K562 (cell line): Measurements from ENCODE around the gene GADD45GIP1.

Experiments used
- ATF3 ChIP-seq, 2 experiments: fragments of 450-650 bp in 1 of 2; sonication (generic) in 1 of 2; formaldehyde crosslinking in 1 of 2; IDR thresholded peaks in 1 of 2; conservative IDR thresholded peaks in 1 of 2; 2 replicates each; pipeline versions ENCODE4 v1.6.1 to v1.8.1; 2016 to 2023; ENCODE audit warnings: mild to moderate bottlenecking in 2 of 2, moderate library complexity in 2 of 2, inconsistent platforms in 1 of 2, missing genetic modification reagents in 1 of 2
- ERF ChIP-seq: fragments of 450-650 bp; formaldehyde crosslinking; IDR thresholded peaks from 2 replicates; pipeline ENCODE4 v1.4.0; 2020; ENCODE audit warnings: mild to moderate bottlenecking, mixed read lengths
- EZH2 ChIP-seq: IDR thresholded peaks from 2 replicates; pipeline ENCODE4 v1.6.1; 2012; ENCODE audit warnings: low read depth, mild to moderate bottlenecking, inconsistent platforms, low read length, borderline replicate concordance
- GTF2E2 ChIP-seq: fragments of 200-800 bp; sonication (Bioruptor generic); IDR thresholded peaks from 2 replicates; pipeline ENCODE4 v1.6.1; 2016; ENCODE audit warnings: missing genetic modification characterization, missing compliant biosample characterization
- MAX ChIP-seq: sonication (generic); formaldehyde crosslinking; IDR thresholded peaks from 2 replicates; pipeline ENCODE4 v1.9.0; 2022; ENCODE audit warnings: mild to moderate bottlenecking, missing genetic modification reagents
- MXI1 ChIP-seq: IDR thresholded peaks from 2 replicates; pipeline ENCODE4 v1.6.1; 2011; ENCODE audit warnings: low read depth, mild to moderate bottlenecking, improper control_type of control experiment, low read length
- REST ChIP-seq, 2 experiments: fragments of 450-650 bp; formaldehyde crosslinking in 1 of 2; IDR thresholded peaks; 2 replicates each; pipeline versions ENCODE4 v1.4.0 to v1.6.1; 2014 to 2020; ENCODE audit warnings: mild to moderate bottlenecking in 2 of 2, borderline replicate concordance in 1 of 2, low read depth in 1 of 2

GRCh38 chr19:12930002-12930645 is 26.9 kb downstream of the GADD45GIP1 start:
- TF ChIP-seq ATF3 (IDR thresholded peaks at IDR 0.05) (no peak), ATF3 (CRISPR knock-in tag; conservative IDR thresholded peaks at IDR 0.05) (no peak), MAX (CRISPR knock-in tag) (no peak), GTF2E2 (no peak), REST (IDR thresholded peaks at IDR 0.05; ENCODE audit: borderline replicate concordance) (no peak), REST (CRISPR knock-in tag; IDR thresholded peaks at IDR 0.05; ENCODE audit: low read depth) (no peak), ERF (no peak), EZH2 (no peak), MXI1 (no peak)
